ENCODE results near the gene FAM193B. TPM values are rescaled to one million over a fixed set of nuclear protein-coding genes. Genes with fewer than 3 reads are reported as not detected.
"Not testable (repeated sequence)": the region's sequence is repeated elsewhere in the genome, so short reads cannot be mapped to it uniquely, and the experiment has no call there.

Gene FAM193B
- total and polyA plus RNA-seq, 5 experiments from 2014 or later: 1.6 to 225 (median 5.5) TPM

- DNase-seq, H3K4me1 Mint-ChIP-seq: not testable (repeated sequence)
- POLR2A ChIA-PET: interaction anchor here (0.5 kb wide), 1 partner anchor 40 kb away, joined by 3 read pairs; no protein-coding TSS in a partner anchor
These were observed 68.6 kb downstream of the FAM193B start for GRCh38 chr5:177485753-177486152.

GRCh38 chr5:177484902-177485549 lies 69.3 kb downstream of the FAM193B start:
- ATAC-seq (no peak), DNase-seq (no peak)
- H3K9me3 Mint-ChIP-seq: no peaks in the 10 kb centered on the region
- POLR2A ChIA-PET: no interaction called here
- H3K27ac Mint-ChIP-seq: peak overlapping the region in 3 of 10 donors; percentile 22 to 79 (median 73)
- peaks cover 0 to 19% (median 6%) of the 10 kb centered on the region in 3 donors for H3K36me3 Mint-ChIP-seq
- no peaks in the 10 kb centered on the region for H3K27me3 Mint-ChIP-seq
- no peak overlapping the region for H3K4me3 Mint-ChIP-seq
- peaks cover 2 to 8% (median 2%) of the 10 kb centered on the region in 4 donors for H3K4me1 Mint-ChIP-seq

More at GRCh38 chr5:177485753-177486152, 68.6 kb downstream of the FAM193B start:
- H3K4me3 Mint-ChIP-seq, H3K27ac Mint-ChIP-seq, ATAC-seq, H3K9me3 Mint-ChIP-seq, H3K27me3 Mint-ChIP-seq: not testable (repeated sequence)
- H3K36me3 Mint-ChIP-seq: peaks cover 0 to 26% (median 6%) of the 10 kb centered on the region in 3 donors

GRCh38 chr5:177483994-177484901 lies 70.1 kb downstream of the FAM193B start:
- POLR2A ChIA-PET: no interaction called here
- H3K4me1 Mint-ChIP-seq: peaks cover 5 to 16% (median 10%) of the 10 kb centered on the region in 4 donors
- DNase-seq (no peak), ATAC-seq (no peak)
- H3K4me3 Mint-ChIP-seq: no peak overlapping the region
- H3K27ac Mint-ChIP-seq: peak overlapping the region in 2 of 10 donors; percentile 73 to 79
- H3K36me3 Mint-ChIP-seq: peaks cover 0 to 17% (median 6%) of the 10 kb centered on the region in 3 donors
- no peaks in the 10 kb centered on the region for H3K9me3 Mint-ChIP-seq
- no peaks in the 10 kb centered on the region for H3K27me3 Mint-ChIP-seq

GRCh38 chr5:177483042-177483441 lies 71.3 kb downstream of the FAM193B start:
- DNase-seq (no peak), ATAC-seq (no peak)
- peak overlapping the region in 2 of 10 donors; percentile 69 to 80 for H3K27ac Mint-ChIP-seq
- H3K36me3 Mint-ChIP-seq: peaks cover 0 to 15% (median 6%) of the 10 kb centered on the region in 3 donors
- H3K27me3 Mint-ChIP-seq: no peaks in the 10 kb centered on the region
- peaks cover 13 to 28% (median 21%) of the 10 kb centered on the region in 4 donors for H3K4me1 Mint-ChIP-seq
- H3K9me3 Mint-ChIP-seq: no peaks in the 10 kb centered on the region
- H3K4me3 Mint-ChIP-seq: no peak overlapping the region
- POLR2A ChIA-PET: interaction anchor here (0.7 kb wide), 1 partner anchor 14 kb away, joined by 3 read pairs; no protein-coding TSS in a partner anchor

- no peaks in the 10 kb centered on the region for H3K9me3 Mint-ChIP-seq
- POLR2A ChIA-PET: interaction anchor here (0.7 kb wide), 1 partner anchor 13 kb away, joined by 3 read pairs; no protein-coding TSS in a partner anchor
- H3K27ac Mint-ChIP-seq: peak overlapping the region in 5 of 10 donors; percentile 28 to 71 (median 53)
- H3K36me3 Mint-ChIP-seq: peaks cover 0 to 13% (median 5%) of the 10 kb centered on the region in 3 donors
- DNase-seq: no peak
- no peak for ATAC-seq
- no peaks in the 10 kb centered on the region for H3K27me3 Mint-ChIP-seq
- no peak overlapping the region for H3K4me3 Mint-ChIP-seq
- peaks cover 17 to 34% (median 26%) of the 10 kb centered on the region in 4 donors for H3K4me1 Mint-ChIP-seq
These were observed 72.0 kb downstream of the FAM193B start for GRCh38 chr5:177482359-177482795.

- Mint-ChIP-seq H3K4me1 (peaks cover 28 to 49% (median 43%) of the 10 kb centered on the region in 4 donors), H3K4me3 (peak overlapping the region in 2 of 10 donors; percentile 28 to 62), H3K27me3 (no peaks in the 10 kb centered on the region), H3K27ac (peak overlapping the region in 9 of 10 donors; percentile 90 to 97 (median 94)), H3K9me3 (no peaks in the 10 kb centered on the region), H3K36me3 (peaks cover 0 to 2% (median 2%) of the 10 kb centered on the region in 3 donors)
- ATAC-seq (no peak), DNase-seq (no peak)
- POLR2A ChIA-PET: interaction anchor here (0.9 to 1.9 kb wide), 6 partner anchors 8 to 123 kb away, joined by 3 to 16 read pairs (median 4); partner anchors contain the start of genes GRK6 and PDLIM7
These were observed 74.6 kb downstream of the FAM193B start for GRCh38 chr5:177479774-177480173.

- POLR2A ChIA-PET: interaction anchor here (0.6 to 1.9 kb wide), 11 partner anchors 9 to 123 kb away, joined by 3 to 16 read pairs (median 4); partner anchors contain the start of genes GRK6 and PDLIM7
- H3K27me3 Mint-ChIP-seq: no peaks in the 10 kb centered on the region
- H3K9me3 Mint-ChIP-seq: no peaks in the 10 kb centered on the region
- H3K36me3 Mint-ChIP-seq: peaks cover 0 to 2% (median 2%) of the 10 kb centered on the region in 3 donors
- peak in 4 of 10 donors; percentile 34 to 60 (median 51) for DNase-seq
- H3K27ac Mint-ChIP-seq: peak overlapping the region; percentile 77 to 97 (median 94)
- peak overlapping the region in 8 of 10 donors; percentile 28 to 80 (median 60) for H3K4me3 Mint-ChIP-seq
- peaks cover 30 to 54% (median 50%) of the 10 kb centered on the region in 4 donors for H3K4me1 Mint-ChIP-seq
- ATAC-seq: peak; percentile 84 to 89
These were observed 75.4 kb downstream of the FAM193B start for GRCh38 chr5:177478711-177479646.

- no peak overlapping the region for H3K4me3 Mint-ChIP-seq
- H3K27me3 Mint-ChIP-seq: no peaks in the 10 kb centered on the region
- peaks cover 33 to 58% (median 52%) of the 10 kb centered on the region in 4 donors for H3K4me1 Mint-ChIP-seq
- no peak for DNase-seq
- no peaks in the 10 kb centered on the region for H3K9me3 Mint-ChIP-seq
- no peak for ATAC-seq
- POLR2A ChIA-PET: interaction anchor here (0.6 to 1.8 kb wide), 11 partner anchors 11 to 174 kb away, joined by 3 to 10 read pairs (median 4); partner anchors contain the start of genes PDLIM7 and PRELID1
- peak overlapping the region in 9 of 10 donors; percentile 11 to 97 (median 86) for H3K27ac Mint-ChIP-seq
- no peaks in the 10 kb centered on the region for H3K36me3 Mint-ChIP-seq
These were observed 76.5 kb downstream of the FAM193B start for GRCh38 chr5:177477701-177478477.

GRCh38 chr5:177476531-177477233 lies 77.7 kb downstream of the FAM193B start:
- no peak for ATAC-seq
- POLR2A ChIA-PET: interaction anchor here (0.8 to 1.8 kb wide), 6 partner anchors 17 to 74 kb away, joined by 3 to 5 read pairs (median 4); partner anchors contain the start of gene PDLIM7

More at GRCh38 chr5:177476531-177477233, 77.7 kb downstream of the FAM193B start:
- Mint-ChIP-seq H3K36me3 (no peaks in the 10 kb centered on the region), H3K27ac (peak overlapping the region; percentile 5 to 92 (median 68)), H3K4me1 (peaks cover 35 to 68% (median 59%) of the 10 kb centered on the region in 4 donors), H3K4me3 (peak overlapping the region in 6 of 10 donors; percentile 21 to 86 (median 62)), H3K9me3 (no peaks in the 10 kb centered on the region), H3K27me3 (no peaks in the 10 kb centered on the region)
- no peak for DNase-seq

All from naive thymus-derived CD8-positive, alpha-beta T cell (primary cell).